Testis (tissue), 3 donors: ENCODE data around the gene LIPG. TPM values are rescaled to one million over a fixed set of nuclear protein-coding genes. Genes with fewer than 3 reads are reported as not detected.
"Not testable (repeated sequence)": the region's sequence is repeated elsewhere in the genome, so short reads cannot be mapped to it uniquely, and the experiment has no call there.

Source experiments
- DNase-seq: peaks from one replicate; pipeline ENCODE4 v3.0.0-alpha.2; 2019
- H3K27ac ChIP-seq, 2 donors: fragments of 200-600 bp; sonication (generic); one replicate each; pipeline ENCODE4 v1.5.1; 2019
- H3K27me3 ChIP-seq: fragments of 200-600 bp; sonication (generic); one replicate; pipeline ENCODE4 v1.5.1; 2019
- H3K36me3 ChIP-seq: fragments of 200-600 bp; sonication (generic); one replicate; pipeline ENCODE4 v1.5.1; 2017; ENCODE audit warnings: low read depth; ENCODE audit errors: missing control alignments
- H3K4me1 ChIP-seq: fragments of 200-600 bp; sonication (generic); one replicate; pipeline ENCODE4 v1.5.1; 2019
- H3K4me3 ChIP-seq, 2 donors: fragments of 200-600 bp; sonication (generic); one replicate each; pipeline ENCODE4 v1.5.1; 2017 to 2019
- H3K9me3 ChIP-seq: fragments of 200-600 bp; sonication (generic); one replicate; pipeline ENCODE4 v1.5.1; 2017
- CTCF ChIP-seq, 3 experiments: fragments of 450-650 bp in 2 of 3; fragments of 200-600 bp in 1 of 3; sonication (generic) in 1 of 3; IDR thresholded peaks; one replicate each; pipeline ENCODE4 v1.5.1; 2016 to 2019; ENCODE audit warnings: antibody characterized with exemption in 3 of 3, mild to moderate bottlenecking in 2 of 3, moderate library complexity in 1 of 3
- POLR2A ChIP-seq: fragments of 450-650 bp; IDR thresholded peaks from one replicate; pipeline ENCODE4 v1.6.1; 2017; ENCODE audit warnings: antibody characterized with exemption, mild to moderate bottlenecking, moderate library complexity
- WGBS, 2 donors: methylation state at CpG; one replicate each; pipeline ENCODE4 v1.1.5; 2018; 5-methylcytosine and 5-hydroxymethylcytosine counted together
- intact Hi-C: fragments of 100-400 bp; cut with DNase I; formaldehyde crosslinking; loops from one replicate; pipeline ENCODE4 v1.15.1; 2023; ENCODE audit warnings: low total_unique reads
- polyA plus RNA-seq: library from polyadenylated mRNA; stranded (reverse); fragments of 350-450 nt; fragmentation: Illumina TruSeq; extraction: RNeasy Lipid Tissue Mini Kit (QIAGEN cat#74804); gene quantifications from one replicate; pipeline ENCODE4 v1.2.3, GENCODE V29; 2014; ENCODE audit warnings: low read depth, low replicate concordance; ENCODE audit not compliant: insufficient read depth
- total RNA-seq, 2 donors: library from RNA; depleted of rRNA; stranded (reverse); fragments of >200 nt; gene quantifications; one replicate each; pipeline ENCODE4 v1.2.3, GENCODE V29; 2016

The LIPG gene
- total and polyA plus RNA-seq, 3 donors from 2014 or later: 25.4 to 48.0 (median 35.2) TPM

DNA sequence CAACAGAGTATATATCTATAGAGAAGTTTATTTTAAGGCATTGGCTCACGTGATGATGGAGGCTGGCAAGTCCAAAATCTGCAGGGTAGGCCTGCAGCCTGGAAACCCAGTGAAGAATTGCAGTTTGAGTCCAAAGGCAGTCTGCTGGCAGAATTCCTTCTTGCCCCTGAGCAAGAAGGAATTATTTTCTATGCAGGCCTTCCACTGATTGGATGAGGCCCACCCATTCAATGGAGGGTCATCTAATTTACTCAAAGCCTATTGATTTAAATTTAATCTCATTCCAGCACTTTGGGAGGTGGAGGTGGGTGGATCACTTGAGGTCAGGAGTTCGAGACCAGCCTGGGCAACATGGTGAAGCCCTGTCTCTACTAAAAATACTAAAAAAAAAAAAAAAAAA lies 44.4 kb upstream of the LIPG start:
- Histone ChIP-seq H3K4me1 (no peaks in the 10 kb centered on the region), H3K9me3 (no peaks in the 10 kb centered on the region), H3K36me3 (no peaks in the 10 kb centered on the region), H3K27ac (no peak overlapping the region), H3K27me3 (no peaks in the 10 kb centered on the region), H3K4me3 (no peak overlapping the region)
- TF ChIP-seq POLR2A (no peak), CTCF (IDR thresholded peaks at IDR 0.05) (no peak)
- no peak for DNase-seq
- 81 to 93% methylated on average over 2 of the region's 2 CpGs for WGBS, 2 donors
- intact Hi-C loops: no loop called here

- Histone ChIP-seq H3K4me3 (no peak overlapping the region), H3K27ac (no peak overlapping the region), H3K4me1 (no peaks in the 10 kb centered on the region), H3K36me3 (no peaks in the 10 kb centered on the region), H3K9me3 (no peaks in the 10 kb centered on the region), H3K27me3 (no peaks in the 10 kb centered on the region)
- TF ChIP-seq CTCF (IDR thresholded peaks at IDR 0.05): no peak
- TF ChIP-seq POLR2A: no peak
- no peak for DNase-seq
- WGBS, 2 donors: 80 to 81% methylated on average over 10 of the region's 10 CpGs
- intact Hi-C loops: no loop called here
Observed at GRCh38 chr18:49519101-49519971, 42.5 kb upstream of the LIPG start.

DNA sequence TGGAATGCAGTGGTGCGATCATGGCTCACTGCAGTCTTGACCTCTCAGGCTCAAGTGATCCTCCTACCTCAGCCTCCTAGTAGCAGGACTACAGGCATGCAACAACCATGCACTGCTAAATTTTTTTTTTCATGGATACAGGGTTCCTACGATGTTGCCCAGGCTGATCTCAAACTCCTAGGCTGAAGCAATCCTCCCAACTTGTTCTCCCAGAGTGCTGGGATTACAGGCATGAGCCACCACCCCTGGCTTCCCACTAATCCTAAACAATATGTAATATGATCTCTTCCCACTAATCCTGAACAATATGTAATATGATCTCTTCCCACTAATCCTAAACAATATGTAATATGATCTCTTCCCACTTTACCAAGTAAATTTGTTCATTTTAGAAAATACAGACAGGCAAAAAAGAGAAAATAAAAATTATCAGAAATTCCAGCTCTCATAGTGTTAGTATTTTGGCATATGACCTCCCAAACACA lies 41.2 kb upstream of the LIPG start:
- intact Hi-C loops: no loop called here
- WGBS, 2 donors: 79 to 84% methylated on average over 2 of the region's 2 CpGs
- DNase-seq: no peak

DNA sequence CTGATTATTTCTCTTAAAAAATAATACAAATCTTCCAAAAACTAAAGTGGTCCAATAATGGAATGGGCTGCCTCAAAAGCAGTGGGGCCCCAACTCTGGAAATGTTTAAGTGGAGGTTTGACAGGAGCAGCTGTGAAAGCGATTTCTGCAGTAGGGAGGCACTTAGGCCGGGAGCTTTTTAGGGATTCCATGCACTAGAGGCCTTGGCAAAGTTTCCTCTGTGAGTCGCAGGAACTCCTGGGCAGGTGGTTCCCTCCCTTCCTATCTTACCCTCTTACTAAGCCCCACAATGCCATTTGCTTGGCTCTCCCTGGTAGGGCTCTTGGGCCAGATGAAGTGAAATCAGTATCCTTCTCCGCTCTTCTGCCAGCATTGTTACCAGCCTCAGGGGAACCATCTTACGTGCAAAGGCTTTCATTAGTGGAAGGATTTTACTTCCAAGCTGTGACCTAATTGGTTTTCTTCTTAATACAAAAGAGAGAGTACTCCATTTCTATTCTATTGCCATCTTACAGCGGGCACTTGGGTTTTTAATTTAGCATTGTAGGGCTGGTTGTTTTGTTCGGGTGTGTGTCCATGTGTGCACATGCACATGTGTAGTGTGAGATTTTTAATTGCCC lies 40.5 kb upstream of the LIPG start:
- intact Hi-C loops: no loop called here
- Histone ChIP-seq H3K27me3 (no peaks in the 10 kb centered on the region), H3K36me3 (no peaks in the 10 kb centered on the region), H3K4me3 (no peak overlapping the region), H3K27ac (no peak overlapping the region), H3K4me1 (no peaks in the 10 kb centered on the region), H3K9me3 (no peaks in the 10 kb centered on the region)
- no peak for DNase-seq
- 83 to 84% methylated on average over 7 of the region's 7 CpGs for WGBS, 2 donors
- TF ChIP-seq CTCF (IDR thresholded peaks at IDR 0.05) (no peak), POLR2A (no peak)

More for the DNA sequence above, 41.2 kb upstream of the LIPG start:
- Histone ChIP-seq H3K4me1 (no peaks in the 10 kb centered on the region), H3K36me3 (no peaks in the 10 kb centered on the region), H3K27ac (no peak overlapping the region), H3K9me3 (no peaks in the 10 kb centered on the region), H3K4me3 (no peak overlapping the region), H3K27me3 (no peaks in the 10 kb centered on the region)
- TF ChIP-seq CTCF (IDR thresholded peaks at IDR 0.05) (no peak), POLR2A (no peak)

DNA sequence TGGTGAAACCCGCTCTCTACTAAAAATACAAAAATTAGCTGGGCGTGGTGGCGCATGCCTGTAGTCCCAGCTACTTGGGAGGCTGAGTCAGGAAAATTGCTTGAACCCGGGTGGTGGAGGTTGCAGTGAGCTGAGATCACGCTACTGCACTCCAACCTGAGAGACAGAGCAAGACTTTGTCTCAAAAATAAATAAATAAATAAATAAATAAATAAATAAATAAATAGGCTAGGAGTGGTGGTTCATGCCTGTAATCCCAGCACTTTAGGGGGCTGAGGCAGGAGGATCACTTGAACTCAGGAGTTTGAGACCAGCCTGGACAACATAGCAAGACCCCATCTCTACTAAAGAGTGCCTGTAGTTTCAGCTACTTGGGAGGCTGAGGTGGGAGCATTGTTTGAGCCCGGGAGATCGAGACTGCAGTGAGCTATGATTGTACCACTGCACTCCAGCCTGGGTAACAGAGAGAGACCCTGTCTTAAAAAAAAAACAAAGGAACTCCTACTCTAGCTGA lies 38.2 kb upstream of the LIPG start:
- H3K9me3 ChIP-seq, intact Hi-C loops, H3K4me3 ChIP-seq, H3K4me1 ChIP-seq, H3K36me3 ChIP-seq, H3K27ac ChIP-seq, H3K27me3 ChIP-seq, DNase-seq: not testable (repeated sequence)
- WGBS, 2 donors: 88 to 96% methylated on average over 7 of the region's 7 CpGs
